ENCODE measurements around the gene IPPK. TPM values are rescaled to one million over a fixed set of nuclear protein-coding genes. Genes with fewer than 3 reads are reported as not detected.
A peak's percentile ranks its signal among the peaks of the same experiment; 100 is the strongest.

The IPPK gene
- total RNA-seq, 1 donor, result 10.4 TPM

DNA sequence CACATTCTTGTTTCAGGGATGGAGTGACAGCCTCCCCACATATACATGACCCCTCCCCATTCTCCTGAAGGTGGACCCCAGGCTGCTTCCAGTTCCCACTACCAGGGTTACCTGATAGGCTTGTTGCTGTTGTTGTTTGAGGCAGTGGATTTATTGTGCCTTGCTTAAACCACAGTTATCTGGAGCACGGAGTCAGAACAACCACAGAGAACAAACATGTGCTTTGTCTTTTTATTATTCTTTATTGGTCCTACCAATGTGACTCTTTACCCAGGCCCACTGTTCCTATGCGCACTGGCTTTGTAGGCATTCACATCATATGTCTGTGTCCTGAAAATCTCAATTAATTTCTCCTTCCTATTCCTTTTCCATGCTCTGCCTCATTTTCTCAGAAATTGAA, 41.2 kb upstream of the IPPK start:
- TF ChIP-seq, protein P1, sequence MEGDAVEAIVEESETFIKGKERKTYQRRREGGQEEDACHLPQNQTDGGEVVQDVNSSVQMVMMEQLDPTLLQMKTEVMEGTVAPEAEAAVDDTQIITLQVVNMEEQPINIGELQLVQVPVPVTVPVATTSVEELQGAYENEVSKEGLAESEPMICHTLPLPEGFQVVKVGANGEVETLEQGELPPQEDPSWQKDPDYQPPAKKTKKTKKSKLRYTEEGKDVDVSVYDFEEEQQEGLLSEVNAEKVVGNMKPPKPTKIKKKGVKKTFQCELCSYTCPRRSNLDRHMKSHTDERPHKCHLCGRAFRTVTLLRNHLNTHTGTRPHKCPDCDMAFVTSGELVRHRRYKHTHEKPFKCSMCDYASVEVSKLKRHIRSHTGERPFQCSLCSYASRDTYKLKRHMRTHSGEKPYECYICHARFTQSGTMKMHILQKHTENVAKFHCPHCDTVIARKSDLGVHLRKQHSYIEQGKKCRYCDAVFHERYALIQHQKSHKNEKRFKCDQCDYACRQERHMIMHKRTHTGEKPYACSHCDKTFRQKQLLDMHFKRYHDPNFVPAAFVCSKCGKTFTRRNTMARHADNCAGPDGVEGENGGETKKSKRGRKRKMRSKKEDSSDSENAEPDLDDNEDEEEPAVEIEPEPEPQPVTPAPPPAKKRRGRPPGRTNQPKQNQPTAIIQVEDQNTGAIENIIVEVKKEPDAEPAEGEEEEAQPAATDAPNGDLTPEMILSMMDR (IDR thresholded peaks at IDR 0.05; ENCODE audit: insufficient read depth, low read depth, low read length), result no peak
- no peak overlapping the region for H3K4me3 ChIP-seq (ENCODE audit: low read depth, low read length)
- no peak for DNase-seq (ENCODE audit: low read depth)

DNA sequence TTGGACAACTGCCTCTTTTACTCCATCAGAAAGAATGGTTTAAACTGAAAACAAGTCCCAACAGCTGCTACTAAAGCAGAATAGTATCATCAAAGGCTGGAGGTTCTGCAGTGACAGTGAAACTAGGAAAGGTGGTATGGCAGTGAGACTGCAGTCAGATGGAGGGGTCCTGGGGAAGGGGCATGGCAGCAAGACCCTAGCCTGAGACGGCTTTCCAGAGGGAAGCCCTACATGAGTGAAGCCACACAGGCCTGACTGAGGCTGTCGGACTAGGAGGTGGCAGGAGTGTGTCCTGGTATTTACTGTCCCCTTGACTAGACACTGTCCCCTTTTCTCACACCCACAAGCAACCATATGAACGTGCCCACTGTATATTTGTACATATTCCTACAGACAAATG, 40.4 kb upstream of the IPPK start:
- no peak for DNase-seq (ENCODE audit: low read depth)
- no peak overlapping the region for H3K4me3 ChIP-seq (ENCODE audit: low read depth, low read length)
- TF ChIP-seq, protein P1 (IDR thresholded peaks at IDR 0.05; ENCODE audit: insufficient read depth, low read depth, low read length), result no peak

DNA sequence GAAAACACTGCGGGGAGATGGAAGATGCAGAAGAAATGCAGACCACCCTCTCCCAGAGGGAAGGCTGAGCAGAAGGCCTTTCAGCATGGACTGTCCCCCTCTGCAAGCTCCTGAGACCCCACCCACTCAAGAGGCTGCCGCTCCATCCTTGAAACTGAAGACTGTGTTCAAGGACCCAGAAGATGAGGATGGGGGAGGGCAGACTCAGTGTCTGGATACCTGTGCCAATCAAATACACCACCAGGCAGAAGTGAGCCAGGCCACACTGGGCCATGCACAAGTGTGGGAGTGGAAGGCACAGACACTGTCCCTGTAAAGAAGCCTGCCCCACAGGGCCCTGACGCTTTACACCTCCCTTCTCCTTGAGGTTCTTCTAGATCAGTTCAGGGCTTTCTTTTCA, 40.0 kb upstream of the IPPK start:
- DNase-seq (ENCODE audit: low read depth), result no peak
- TF ChIP-seq, protein P1 (IDR thresholded peaks at IDR 0.05; ENCODE audit: insufficient read depth, low read depth, low read length), result no peak
- H3K4me3 ChIP-seq (ENCODE audit: low read depth, low read length), result no peak overlapping the region

DNA sequence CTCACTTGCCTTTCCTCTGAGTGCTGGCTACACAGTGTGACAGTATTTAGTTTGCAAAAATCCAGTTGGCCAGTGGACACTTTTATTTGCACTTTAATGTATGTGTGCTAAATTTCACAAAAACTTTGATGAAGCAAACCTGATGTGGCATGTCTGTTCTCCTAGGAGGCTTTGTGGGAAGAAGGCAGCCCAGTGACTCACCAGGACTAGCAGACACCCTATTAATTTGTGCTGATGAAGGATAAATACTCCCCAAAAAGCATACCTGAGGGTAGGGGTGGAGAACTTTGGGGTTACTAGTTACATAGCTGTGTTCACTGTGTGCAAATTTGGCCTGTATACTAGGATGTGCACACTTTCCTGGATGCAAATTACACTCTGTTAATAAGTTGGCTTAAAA, 39.3 kb upstream of the IPPK start:
- TF ChIP-seq, protein P1 (IDR thresholded peaks at IDR 0.05; ENCODE audit: insufficient read depth, low read depth, low read length), result no peak
- no peak for DNase-seq (ENCODE audit: low read depth)
- no peak overlapping the region for H3K4me3 ChIP-seq (ENCODE audit: low read depth, low read length)

DNA sequence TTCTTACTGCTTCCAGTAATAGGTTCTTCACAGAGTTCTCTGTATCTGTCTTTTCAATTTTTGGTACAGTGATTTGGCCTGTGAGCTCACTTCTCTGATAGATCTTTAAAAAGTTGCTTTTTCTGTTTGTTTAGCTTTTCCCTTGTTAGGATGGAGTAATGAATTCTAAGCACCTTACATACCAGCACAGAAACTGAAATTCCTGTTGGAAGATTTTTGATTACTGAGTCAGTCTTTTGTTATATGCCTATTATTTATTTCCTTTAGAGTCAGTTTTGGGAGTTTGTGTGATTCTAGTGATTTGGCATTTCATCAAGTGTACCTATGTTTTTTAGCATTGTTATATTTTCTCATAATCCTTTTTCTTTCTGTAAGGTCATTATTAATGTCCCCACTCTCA, 37.6 kb upstream of the IPPK start:
- DNase-seq (ENCODE audit: low read depth), result no peak
- TF ChIP-seq, protein P1 (IDR thresholded peaks at IDR 0.05; ENCODE audit: insufficient read depth, low read depth, low read length), result no peak

DNA sequence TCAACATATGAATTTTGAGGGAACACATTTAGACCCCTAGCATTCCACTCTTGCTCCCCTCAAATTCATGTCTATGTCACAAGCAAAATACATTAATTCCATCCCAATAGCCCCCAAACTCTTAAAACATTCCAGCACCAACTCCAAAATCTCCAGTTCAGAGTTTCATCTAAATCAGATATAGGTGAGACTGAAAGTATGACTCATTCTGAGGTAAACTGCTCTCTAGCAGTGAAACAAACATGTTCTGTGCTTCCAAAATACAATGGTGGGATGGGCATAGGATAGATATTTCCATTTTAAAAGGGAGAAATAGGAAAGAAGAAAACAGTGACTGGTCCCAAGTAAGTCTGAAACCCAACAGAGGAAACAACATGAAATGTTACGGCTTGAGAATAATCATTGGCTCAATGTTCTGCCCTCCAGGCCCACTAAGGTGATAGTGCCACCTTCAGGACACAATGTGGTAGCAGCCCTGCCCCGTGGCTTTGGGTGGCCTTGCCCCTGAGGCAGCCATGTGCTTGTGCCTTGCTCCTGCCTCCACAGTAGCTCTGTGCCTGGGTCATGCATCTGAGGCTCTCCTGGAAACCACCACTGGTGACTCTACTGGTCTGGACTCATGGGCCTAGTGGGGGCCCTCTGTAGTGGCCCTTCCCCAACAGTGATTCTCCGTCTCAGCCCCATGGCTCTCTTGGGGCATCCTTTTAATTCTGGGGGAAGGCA, 36.4 kb upstream of the IPPK start:
- H3K4me3 ChIP-seq (ENCODE audit: low read depth, low read length), result no peak overlapping the region
- TF ChIP-seq, protein P1 (IDR thresholded peaks at IDR 0.05; ENCODE audit: insufficient read depth, low read depth, low read length), result peak; percentile 47
- peak; percentile 17 for DNase-seq (ENCODE audit: low read depth)

More for the DNA sequence above, 37.6 kb upstream of the IPPK start:
- H3K4me3 ChIP-seq (ENCODE audit: low read depth, low read length), result no peak overlapping the region

DNA sequence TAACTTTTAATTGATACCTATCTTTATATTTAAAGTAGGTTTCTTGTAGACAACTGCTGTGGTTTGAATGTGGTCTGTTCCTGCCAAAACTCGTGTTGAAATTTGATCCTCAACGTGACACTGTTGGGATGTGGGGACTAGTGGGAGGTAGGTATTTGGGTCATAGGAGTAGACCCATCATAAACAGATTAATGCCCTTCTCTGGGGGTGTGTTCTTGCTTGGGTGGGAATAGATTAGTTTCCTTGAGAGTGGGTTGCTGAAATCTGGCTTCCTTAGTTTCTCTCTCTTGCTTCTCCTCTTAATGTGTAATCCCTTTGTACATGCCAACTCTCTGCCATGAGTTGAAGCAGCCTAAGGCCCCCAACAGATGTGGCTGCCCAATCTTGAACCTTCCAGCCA, 34.6 kb upstream of the IPPK start:
- peak; percentile 12 for DNase-seq (ENCODE audit: low read depth)
- TF ChIP-seq, protein P1 (IDR thresholded peaks at IDR 0.05; ENCODE audit: insufficient read depth, low read depth, low read length), result no peak
- H3K4me3 ChIP-seq (ENCODE audit: low read depth, low read length), result no peak overlapping the region
